Dendritic cell treated with granulocyte-macrophage colony-stimulating factor and Interleukin-4, amounts not matched to agents 40 ng/mL and 50 ng/mL, for 4 days (primary cell): Measurements from ENCODE around the gene BCAS4.
"Not testable (repeated sequence)": the region's sequence is repeated elsewhere in the genome, so short reads cannot be mapped to it uniquely, and the experiment has no call there.

Experiments used
- H3K27ac Mint-ChIP-seq: one replicate; pipeline ENCODE4 v1.8.0; 2022; ENCODE audit warnings: mild to moderate bottlenecking, mixed read lengths
- H3K27me3 Mint-ChIP-seq: one replicate; pipeline ENCODE4 v1.8.0; 2022; ENCODE audit warnings: mild to moderate bottlenecking, mixed read lengths
- H3K36me3 Mint-ChIP-seq: one replicate; pipeline ENCODE4 v1.8.0; 2022; ENCODE audit warnings: low read depth, mixed read lengths
- H3K4me1 Mint-ChIP-seq: one replicate; pipeline ENCODE4 v1.8.0; 2022; ENCODE audit warnings: low read depth, mixed read lengths
- H3K4me3 Mint-ChIP-seq: one replicate; pipeline ENCODE4 v1.8.0; 2022; ENCODE audit warnings: mild to moderate bottlenecking, moderate library complexity, mixed read lengths
- H3K9me3 Mint-ChIP-seq: one replicate; pipeline ENCODE4 v1.8.0; 2022; ENCODE audit warnings: mixed read lengths
- intact Hi-C: fragments of 100-400 bp; cut with micrococcal nuclease; formaldehyde crosslinking; loops from one replicate; pipeline ENCODE4 v1.15.0; 2022

Gene BCAS4

GRCh38 chr20:50783903-50784302, 11.0 kb upstream of the BCAS4 start:
- Mint-ChIP-seq H3K9me3 (no peaks in the 10 kb centered on the region), H3K4me1 (peaks cover 4% of the 10 kb centered on the region), H3K27ac (no peak overlapping the region), H3K4me3 (no peak overlapping the region), H3K36me3 (no peaks in the 10 kb centered on the region), H3K27me3 (peaks cover 4% of the 10 kb centered on the region)
- intact Hi-C loops = no loop called here

- Mint-ChIP-seq H3K4me1 (peaks cover 7% of the 10 kb centered on the region), H3K27ac (no peak overlapping the region), H3K4me3 (no peak overlapping the region), H3K9me3 (no peaks in the 10 kb centered on the region), H3K36me3 (no peaks in the 10 kb centered on the region), H3K27me3 (peaks cover 4% of the 10 kb centered on the region)
- intact Hi-C loops = no loop called here
Observed at GRCh38 chr20:50784464-50784863, 10.4 kb upstream of the BCAS4 start.

- intact Hi-C loops = no loop called here
- no peaks in the 10 kb centered on the region for H3K36me3 Mint-ChIP-seq
Observed at GRCh38 chr20:50786703-50787102, 8.2 kb upstream of the BCAS4 start.

DNA sequence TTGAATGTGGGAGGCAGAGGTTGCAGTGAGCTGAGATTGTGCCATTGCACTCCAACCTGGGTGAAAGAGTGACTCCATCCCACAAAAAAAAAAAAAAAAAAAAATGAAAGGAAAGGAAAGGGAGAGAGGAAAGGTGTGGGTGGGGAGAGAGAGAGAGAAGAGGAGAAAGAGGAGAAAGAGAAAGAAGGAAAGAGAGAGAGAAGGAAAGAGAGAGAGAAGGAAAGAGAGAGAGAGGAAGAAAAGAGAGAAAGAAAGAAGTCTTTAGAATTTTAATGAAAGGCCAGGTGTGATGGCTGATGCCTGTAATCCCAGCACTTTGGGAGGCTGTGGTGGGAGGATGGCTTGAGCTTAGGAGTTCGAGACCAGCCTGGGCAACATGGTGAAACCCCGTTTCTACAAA, 7.7 kb upstream of the BCAS4 start:
- Mint-ChIP-seq H3K9me3 (no peaks in the 10 kb centered on the region), H3K27ac (no peak overlapping the region), H3K27me3 (peaks cover 4% of the 10 kb centered on the region)

More at GRCh38 chr20:50786703-50787102, 8.2 kb upstream of the BCAS4 start:
- Mint-ChIP-seq H3K9me3 (no peaks in the 10 kb centered on the region), H3K27me3 (peaks cover 4% of the 10 kb centered on the region), H3K4me1 (peaks cover 17% of the 10 kb centered on the region), H3K27ac (no peak overlapping the region), H3K4me3 (no peak overlapping the region)

DNA sequence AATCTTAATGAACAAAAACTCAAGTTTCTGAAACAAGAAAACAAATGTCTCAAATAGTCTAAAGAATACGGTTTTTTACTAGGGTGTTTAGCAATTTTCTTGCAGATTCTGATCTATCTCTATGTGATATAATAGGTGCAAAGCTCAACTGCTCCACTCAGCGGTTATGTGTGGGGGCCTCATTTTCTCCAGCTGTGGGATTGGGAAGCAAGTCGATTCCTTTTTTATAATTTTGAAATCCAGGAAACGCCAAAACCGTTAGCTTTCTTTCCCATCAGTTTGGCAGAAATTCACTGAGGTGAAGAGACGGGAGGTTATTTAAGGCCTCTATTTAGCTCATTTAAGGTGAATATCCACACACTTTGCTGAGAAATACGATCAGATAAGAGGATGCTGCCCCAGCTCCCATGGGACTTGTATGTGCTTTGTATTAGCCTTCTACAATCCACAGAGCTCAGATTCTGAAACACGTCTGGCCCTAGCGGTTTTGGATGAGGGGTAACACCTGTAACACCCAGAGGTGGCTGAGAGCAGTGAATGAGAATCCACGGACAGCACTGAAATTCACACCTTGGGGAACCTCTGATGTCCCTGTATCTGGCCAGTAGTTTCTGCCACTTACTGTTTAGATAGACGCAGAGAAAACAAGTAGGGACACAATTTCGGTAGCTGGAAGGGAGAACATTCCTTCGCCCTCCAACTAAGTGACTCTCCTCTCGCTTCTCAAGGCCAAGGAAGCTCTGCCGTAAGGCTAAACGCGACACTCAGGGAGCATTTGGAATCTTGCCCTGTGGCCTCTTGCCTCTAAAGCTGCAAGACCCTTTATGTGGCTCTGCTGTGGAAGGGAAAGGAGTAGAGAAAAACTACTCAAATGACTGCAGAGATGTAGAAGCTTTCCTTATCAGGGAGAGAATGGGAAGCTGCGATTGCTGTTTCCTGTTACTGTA, 6.5 kb upstream of the BCAS4 start:
- intact Hi-C loops = no loop called here
- Mint-ChIP-seq H3K27ac (no peak overlapping the region), H3K4me3 (no peak overlapping the region), H3K4me1 (peaks cover 17% of the 10 kb centered on the region), H3K36me3 (no peaks in the 10 kb centered on the region), H3K9me3 (no peaks in the 10 kb centered on the region), H3K27me3 (peaks cover 7% of the 10 kb centered on the region)

More for the DNA sequence above, 7.7 kb upstream of the BCAS4 start:
- H3K4me1 Mint-ChIP-seq = peaks cover 17% of the 10 kb centered on the region
- no peak overlapping the region for H3K4me3 Mint-ChIP-seq
- intact Hi-C loops = no loop called here
- H3K36me3 Mint-ChIP-seq = no peaks in the 10 kb centered on the region

GRCh38 chr20:50789968-50790650, 4.8 kb upstream of the BCAS4 start:
- H3K4me3 Mint-ChIP-seq = no peak overlapping the region
- H3K27me3 Mint-ChIP-seq = peaks cover 13% of the 10 kb centered on the region
- peaks cover 17% of the 10 kb centered on the region for H3K4me1 Mint-ChIP-seq
- no peaks in the 10 kb centered on the region for H3K36me3 Mint-ChIP-seq
- H3K27ac Mint-ChIP-seq = no peak overlapping the region
- no peaks in the 10 kb centered on the region for H3K9me3 Mint-ChIP-seq
- intact Hi-C loops = loop anchor here (10.0 kb wide), 1 partner anchor 515 kb away; no protein-coding TSS in a partner anchor

GRCh38 chr20:50790651-50791277, 4.1 kb upstream of the BCAS4 start:
- peaks cover 17% of the 10 kb centered on the region for H3K4me1 Mint-ChIP-seq
- peaks cover 18% of the 10 kb centered on the region for H3K27me3 Mint-ChIP-seq
- H3K9me3 Mint-ChIP-seq = no peaks in the 10 kb centered on the region
- H3K27ac Mint-ChIP-seq = peak overlapping the region; percentile 75
- no peaks in the 10 kb centered on the region for H3K36me3 Mint-ChIP-seq
- intact Hi-C loops = loop anchor here (10.0 kb wide), 1 partner anchor 514 kb away; no protein-coding TSS in a partner anchor
- no peak overlapping the region for H3K4me3 Mint-ChIP-seq

- Mint-ChIP-seq H3K4me1 (peaks cover 17% of the 10 kb centered on the region), H3K36me3 (no peaks in the 10 kb centered on the region), H3K27ac (no peak overlapping the region), H3K27me3 (peaks cover 23% of the 10 kb centered on the region), H3K4me3 (no peak overlapping the region), H3K9me3 (no peaks in the 10 kb centered on the region)
- intact Hi-C loops = loop anchor here (10.0 kb wide), 1 partner anchor 512 kb away; no protein-coding TSS in a partner anchor
Observed at GRCh38 chr20:50792708-50793574, 1.9 kb upstream of the BCAS4 start.

DNA sequence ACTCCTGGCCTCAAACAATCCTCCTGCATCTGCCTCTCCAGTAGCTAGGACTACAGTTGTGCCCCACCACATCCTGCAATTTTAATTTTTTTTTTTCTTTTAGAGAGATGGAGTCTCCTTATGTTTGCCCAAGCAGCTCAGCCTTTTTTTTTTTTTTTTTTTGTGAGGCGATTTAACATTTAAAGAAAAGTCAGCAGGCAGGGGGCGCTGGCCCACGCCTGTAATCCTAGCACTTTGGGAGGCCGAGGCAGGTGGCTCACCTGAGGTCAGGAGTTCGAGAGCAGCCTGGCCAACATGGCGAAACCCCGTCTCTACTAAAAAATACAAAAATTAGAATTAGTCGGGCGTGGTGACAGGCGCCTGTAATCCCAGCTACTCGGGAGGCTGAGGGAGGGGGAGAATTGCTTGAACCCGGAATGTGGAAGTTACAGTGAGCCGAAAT, 1.3 kb upstream of the BCAS4 start:
- H3K4me3 Mint-ChIP-seq, H3K9me3 Mint-ChIP-seq, H3K27ac Mint-ChIP-seq, H3K36me3 Mint-ChIP-seq: not testable (repeated sequence)
- peaks cover 16% of the 10 kb centered on the region for H3K4me1 Mint-ChIP-seq
- intact Hi-C loops = loop anchor here (2.0 to 10.0 kb wide), 2 partner anchors 137 to 511 kb away; partner anchors contain the start of gene ADNP
- peaks cover 23% of the 10 kb centered on the region for H3K27me3 Mint-ChIP-seq

- Mint-ChIP-seq H3K9me3 (no peaks in the 10 kb centered on the region), H3K27ac (no peak overlapping the region), H3K36me3 (no peaks in the 10 kb centered on the region), H3K27me3 (peaks cover 23% of the 10 kb centered on the region), H3K4me3 (peak overlapping the region; percentile 30), H3K4me1 (peaks cover 11% of the 10 kb centered on the region)
- intact Hi-C loops = loop anchor here (2.0 to 10.0 kb wide), 2 partner anchors 136 to 510 kb away; partner anchors contain the start of gene ADNP
Observed at GRCh38 chr20:50794181-50794845, 548 bp upstream of the BCAS4 start.

DNA sequence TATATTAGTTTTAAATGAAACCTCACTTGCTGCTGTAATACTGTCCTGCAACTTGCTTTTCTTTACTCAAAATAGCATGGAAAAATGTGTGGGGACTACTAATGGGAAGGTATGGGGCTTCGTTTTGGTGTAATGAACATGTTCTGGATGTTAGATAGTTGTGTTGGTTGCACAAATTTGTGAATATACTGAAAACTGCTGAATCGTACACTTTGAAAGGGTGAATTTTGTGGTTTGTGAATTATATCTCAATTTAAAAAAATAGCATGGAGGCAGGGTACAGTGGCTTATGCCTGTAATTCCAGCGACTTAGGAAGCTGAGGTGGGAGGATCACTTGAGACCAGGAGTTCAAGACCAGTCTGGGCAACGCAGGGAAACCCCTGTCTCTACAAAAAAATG, 2.3 kb downstream of the BCAS4 start:
- no peaks in the 10 kb centered on the region for H3K4me1 Mint-ChIP-seq
- no peaks in the 10 kb centered on the region for H3K36me3 Mint-ChIP-seq
- H3K27me3 Mint-ChIP-seq = peaks cover 23% of the 10 kb centered on the region
- H3K9me3 Mint-ChIP-seq = no peaks in the 10 kb centered on the region
- no peak overlapping the region for H3K4me3 Mint-ChIP-seq
- intact Hi-C loops = loop anchor here (10.0 kb wide), 1 partner anchor 508 kb away; no protein-coding TSS in a partner anchor
- H3K27ac Mint-ChIP-seq = no peak overlapping the region

GRCh38 chr20:50798650-50799049, 3.8 kb downstream of the BCAS4 start:
- intact Hi-C loops = loop anchor here (10.0 kb wide), 1 partner anchor 506 kb away; no protein-coding TSS in a partner anchor
- no peak overlapping the region for H3K4me3 Mint-ChIP-seq
- H3K9me3 Mint-ChIP-seq = no peaks in the 10 kb centered on the region
- no peak overlapping the region for H3K27ac Mint-ChIP-seq
- peaks cover 18% of the 10 kb centered on the region for H3K27me3 Mint-ChIP-seq
- H3K4me1 Mint-ChIP-seq = no peaks in the 10 kb centered on the region
- H3K36me3 Mint-ChIP-seq = no peaks in the 10 kb centered on the region
